Measurements from ENCODE around the gene HIPK1.
"Not testable (repeated sequence)": the region's sequence is repeated elsewhere in the genome, so short reads cannot be mapped to it uniquely, and the experiment has no call there.

Gene HIPK1

GRCh38 chr1:114006825-114007224 lies 77.7 kb downstream of the HIPK1 start:
- H3K27ac ChIP-seq (ENCODE audit: low read length); H3K9me3 ChIP-seq (ENCODE audit: control insufficient read depth, low read depth, low read length); H3K4me3 ChIP-seq (ENCODE audit: low read length); H3K36me3 ChIP-seq (ENCODE audit: control insufficient read depth, low read depth, low read length); H3K9ac ChIP-seq (ENCODE audit: low read length); H3K27me3 ChIP-seq (ENCODE audit: control insufficient read depth, insufficient read depth, low read length): not testable (repeated sequence)
- peaks cover 32% of the 10 kb centered on the region for H3K4me1 ChIP-seq (ENCODE audit: control insufficient read depth, low read depth, low read length)

GRCh38 chr1:114008480-114008941 lies 79.4 kb downstream of the HIPK1 start:
- no peak overlapping the region for H3K27ac ChIP-seq (ENCODE audit: low read length)

GRCh38 chr1:114008993-114009392 lies 79.9 kb downstream of the HIPK1 start:
- no peaks in the 10 kb centered on the region for H3K27me3 ChIP-seq (ENCODE audit: control insufficient read depth, insufficient read depth, low read length)
- no peak overlapping the region for H3K4me3 ChIP-seq (ENCODE audit: low read length)
- no peak overlapping the region for H3K9ac ChIP-seq (ENCODE audit: low read length)
- no peaks in the 10 kb centered on the region for H3K9me3 ChIP-seq (ENCODE audit: control insufficient read depth, low read depth, low read length)
- H3K36me3 ChIP-seq (ENCODE audit: control insufficient read depth, low read depth, low read length), result no peaks in the 10 kb centered on the region
- H3K27ac ChIP-seq (ENCODE audit: low read length), result no peak overlapping the region
- H3K4me1 ChIP-seq (ENCODE audit: control insufficient read depth, low read depth, low read length), result peaks cover 17% of the 10 kb centered on the region

More at GRCh38 chr1:114008480-114008941, 79.4 kb downstream of the HIPK1 start:
- H3K9ac ChIP-seq (ENCODE audit: low read length), result no peak overlapping the region
- H3K27me3 ChIP-seq (ENCODE audit: control insufficient read depth, insufficient read depth, low read length), result no peaks in the 10 kb centered on the region
- no peaks in the 10 kb centered on the region for H3K36me3 ChIP-seq (ENCODE audit: control insufficient read depth, low read depth, low read length)
- peaks cover 18% of the 10 kb centered on the region for H3K4me1 ChIP-seq (ENCODE audit: control insufficient read depth, low read depth, low read length)
- no peaks in the 10 kb centered on the region for H3K9me3 ChIP-seq (ENCODE audit: control insufficient read depth, low read depth, low read length)
- no peak overlapping the region for H3K4me3 ChIP-seq (ENCODE audit: low read length)

GRCh38 chr1:114009393-114009792 lies 80.3 kb downstream of the HIPK1 start:
- Histone ChIP-seq H3K27ac (ENCODE audit: low read length) (no peak overlapping the region), H3K4me1 (ENCODE audit: control insufficient read depth, low read depth, low read length) (peaks cover 17% of the 10 kb centered on the region), H3K36me3 (ENCODE audit: control insufficient read depth, low read depth, low read length) (no peaks in the 10 kb centered on the region), H3K9ac (ENCODE audit: low read length) (no peak overlapping the region), H3K4me3 (ENCODE audit: low read length) (no peak overlapping the region), H3K9me3 (ENCODE audit: control insufficient read depth, low read depth, low read length) (no peaks in the 10 kb centered on the region), H3K27me3 (ENCODE audit: control insufficient read depth, insufficient read depth, low read length) (no peaks in the 10 kb centered on the region)

GRCh38 chr1:114010433-114011184 lies 81.5 kb downstream of the HIPK1 start:
- no peak overlapping the region for H3K4me3 ChIP-seq (ENCODE audit: low read length)
- H3K9ac ChIP-seq (ENCODE audit: low read length), result no peak overlapping the region
- H3K4me1 ChIP-seq (ENCODE audit: control insufficient read depth, low read depth, low read length), result peaks cover 17% of the 10 kb centered on the region
- H3K27me3 ChIP-seq (ENCODE audit: control insufficient read depth, insufficient read depth, low read length), result no peaks in the 10 kb centered on the region
- no peaks in the 10 kb centered on the region for H3K36me3 ChIP-seq (ENCODE audit: control insufficient read depth, low read depth, low read length)
- H3K27ac ChIP-seq (ENCODE audit: low read length), result no peak overlapping the region
- no peaks in the 10 kb centered on the region for H3K9me3 ChIP-seq (ENCODE audit: control insufficient read depth, low read depth, low read length)

- no peak overlapping the region for H3K4me3 ChIP-seq (ENCODE audit: low read length)
- H3K9ac ChIP-seq (ENCODE audit: low read length), result no peak overlapping the region
- peaks cover 17% of the 10 kb centered on the region for H3K4me1 ChIP-seq (ENCODE audit: control insufficient read depth, low read depth, low read length)
- no peak overlapping the region for H3K27ac ChIP-seq (ENCODE audit: low read length)
- H3K9me3 ChIP-seq (ENCODE audit: control insufficient read depth, low read depth, low read length), result no peaks in the 10 kb centered on the region
- H3K27me3 ChIP-seq (ENCODE audit: control insufficient read depth, insufficient read depth, low read length), result no peaks in the 10 kb centered on the region
- no peaks in the 10 kb centered on the region for H3K36me3 ChIP-seq (ENCODE audit: control insufficient read depth, low read depth, low read length)
Observed at GRCh38 chr1:114011796-114012195, 82.7 kb downstream of the HIPK1 start.

- H3K9me3 ChIP-seq (ENCODE audit: control insufficient read depth, low read depth, low read length), result no peaks in the 10 kb centered on the region
- peaks cover 4% of the 10 kb centered on the region for H3K4me1 ChIP-seq (ENCODE audit: control insufficient read depth, low read depth, low read length)
- H3K27ac ChIP-seq (ENCODE audit: low read length), result no peak overlapping the region
- H3K36me3 ChIP-seq (ENCODE audit: control insufficient read depth, low read depth, low read length), result no peaks in the 10 kb centered on the region
- H3K27me3 ChIP-seq (ENCODE audit: control insufficient read depth, insufficient read depth, low read length), result no peaks in the 10 kb centered on the region
- H3K9ac ChIP-seq (ENCODE audit: low read length), result no peak overlapping the region
- H3K4me3 ChIP-seq (ENCODE audit: low read length), result no peak overlapping the region
Observed at GRCh38 chr1:114015075-114015474, 86.0 kb downstream of the HIPK1 start.

- not testable (repeated sequence) for H3K27me3 ChIP-seq (ENCODE audit: control insufficient read depth, insufficient read depth, low read length); H3K27ac ChIP-seq (ENCODE audit: low read length); H3K9ac ChIP-seq (ENCODE audit: low read length); H3K36me3 ChIP-seq (ENCODE audit: control insufficient read depth, low read depth, low read length); H3K4me3 ChIP-seq (ENCODE audit: low read length); H3K9me3 ChIP-seq (ENCODE audit: control insufficient read depth, low read depth, low read length)
- peaks cover 25% of the 10 kb centered on the region for H3K4me1 ChIP-seq (ENCODE audit: control insufficient read depth, low read depth, low read length)
Observed at GRCh38 chr1:114019724-114020123, 90.6 kb downstream of the HIPK1 start.

GRCh38 chr1:114021665-114022099 lies 92.6 kb downstream of the HIPK1 start:
- Histone ChIP-seq H3K9ac (ENCODE audit: low read length) (no peak overlapping the region), H3K27ac (ENCODE audit: low read length) (no peak overlapping the region), H3K9me3 (ENCODE audit: control insufficient read depth, low read depth, low read length) (no peaks in the 10 kb centered on the region), H3K27me3 (ENCODE audit: control insufficient read depth, insufficient read depth, low read length) (no peaks in the 10 kb centered on the region), H3K36me3 (ENCODE audit: control insufficient read depth, low read depth, low read length) (no peaks in the 10 kb centered on the region), H3K4me1 (ENCODE audit: control insufficient read depth, low read depth, low read length) (peaks cover 25% of the 10 kb centered on the region), H3K4me3 (ENCODE audit: low read length) (no peak overlapping the region)

- no peak overlapping the region for H3K9ac ChIP-seq (ENCODE audit: low read length)
- H3K36me3 ChIP-seq (ENCODE audit: control insufficient read depth, low read depth, low read length), result no peaks in the 10 kb centered on the region
- no peaks in the 10 kb centered on the region for H3K9me3 ChIP-seq (ENCODE audit: control insufficient read depth, low read depth, low read length)
- peaks cover 25% of the 10 kb centered on the region for H3K4me1 ChIP-seq (ENCODE audit: control insufficient read depth, low read depth, low read length)
- H3K27me3 ChIP-seq (ENCODE audit: control insufficient read depth, insufficient read depth, low read length), result no peaks in the 10 kb centered on the region
- H3K27ac ChIP-seq (ENCODE audit: low read length), result no peak overlapping the region
- no peak overlapping the region for H3K4me3 ChIP-seq (ENCODE audit: low read length)
Observed at GRCh38 chr1:114022877-114023276, 93.8 kb downstream of the HIPK1 start.

- no peaks in the 10 kb centered on the region for H3K36me3 ChIP-seq (ENCODE audit: control insufficient read depth, low read depth, low read length)
- H3K27ac ChIP-seq (ENCODE audit: low read length), result no peak overlapping the region
- H3K4me1 ChIP-seq (ENCODE audit: control insufficient read depth, low read depth, low read length), result peaks cover 25% of the 10 kb centered on the region
- no peaks in the 10 kb centered on the region for H3K27me3 ChIP-seq (ENCODE audit: control insufficient read depth, insufficient read depth, low read length)
- H3K9me3 ChIP-seq (ENCODE audit: control insufficient read depth, low read depth, low read length), result no peaks in the 10 kb centered on the region
- no peak overlapping the region for H3K4me3 ChIP-seq (ENCODE audit: low read length)
- no peak overlapping the region for H3K9ac ChIP-seq (ENCODE audit: low read length)
Observed at GRCh38 chr1:114023377-114023776, 94.3 kb downstream of the HIPK1 start.

- Histone ChIP-seq H3K4me3 (ENCODE audit: low read length) (no peak overlapping the region), H3K27me3 (ENCODE audit: control insufficient read depth, insufficient read depth, low read length) (no peaks in the 10 kb centered on the region), H3K9me3 (ENCODE audit: control insufficient read depth, low read depth, low read length) (no peaks in the 10 kb centered on the region), H3K4me1 (ENCODE audit: control insufficient read depth, low read depth, low read length) (peaks cover 25% of the 10 kb centered on the region), H3K36me3 (ENCODE audit: control insufficient read depth, low read depth, low read length) (no peaks in the 10 kb centered on the region), H3K9ac (ENCODE audit: low read length) (peak overlapping the region; percentile 23), H3K27ac (ENCODE audit: low read length) (peak overlapping the region; percentile 7)
Observed at GRCh38 chr1:114024049-114024448, 94.9 kb downstream of the HIPK1 start.

Data from iPS-18a (cell line).